Measurements from ENCODE around the gene CSTPP1.
"Not testable (repeated sequence)": the region's sequence is repeated elsewhere in the genome, so short reads cannot be mapped to it uniquely, and the experiment has no call there.

The CSTPP1 gene

DNA sequence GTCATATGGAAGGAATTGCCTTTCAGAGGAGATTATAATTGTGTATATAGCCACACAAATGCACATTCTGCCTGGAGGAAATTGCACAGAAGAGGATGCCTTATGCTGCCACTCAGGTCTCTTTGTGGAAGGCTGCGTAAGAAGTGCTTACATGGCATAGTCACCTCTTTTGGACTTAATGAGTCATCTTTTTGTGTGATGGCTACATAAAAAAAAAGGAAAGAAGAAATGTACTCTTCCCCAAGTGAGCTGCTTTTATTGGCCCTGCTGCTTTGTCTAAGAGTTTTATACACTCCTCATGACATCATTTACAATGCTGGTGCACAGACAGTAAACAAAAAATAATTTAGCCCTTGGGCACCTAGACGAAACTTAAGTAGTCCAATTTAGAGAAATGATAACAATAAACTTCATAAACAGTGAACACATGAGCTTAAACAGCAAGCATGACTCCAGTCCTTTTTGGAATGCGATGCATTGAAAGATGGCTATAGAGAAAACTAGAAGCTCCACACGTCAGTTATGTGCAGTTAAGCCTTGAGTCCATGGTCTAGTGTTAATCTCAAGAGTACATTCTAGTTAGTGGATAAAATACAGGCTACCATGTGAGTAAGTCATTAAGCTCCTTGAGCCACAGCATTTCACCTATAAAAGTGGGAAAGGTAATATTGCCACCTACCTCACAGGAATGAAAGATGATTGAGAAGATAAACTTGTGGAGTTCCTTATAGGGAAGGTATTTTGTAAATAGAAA, 12.0 kb downstream of the CSTPP1 start:
- in situ Hi-C loops (cut with HindIII; ENCODE audit: low pct_unique_long_range_greater_than_20kb, low sequenced_read_pairs): no loop called here
- no peak for TF ChIP-seq JUND (IDR thresholded peaks at IDR 0.05; ENCODE audit: low read depth)
- no peak for DNase-seq (ENCODE audit: low read depth in 1 of 2, low spot score in 1 of 2)

DNA sequence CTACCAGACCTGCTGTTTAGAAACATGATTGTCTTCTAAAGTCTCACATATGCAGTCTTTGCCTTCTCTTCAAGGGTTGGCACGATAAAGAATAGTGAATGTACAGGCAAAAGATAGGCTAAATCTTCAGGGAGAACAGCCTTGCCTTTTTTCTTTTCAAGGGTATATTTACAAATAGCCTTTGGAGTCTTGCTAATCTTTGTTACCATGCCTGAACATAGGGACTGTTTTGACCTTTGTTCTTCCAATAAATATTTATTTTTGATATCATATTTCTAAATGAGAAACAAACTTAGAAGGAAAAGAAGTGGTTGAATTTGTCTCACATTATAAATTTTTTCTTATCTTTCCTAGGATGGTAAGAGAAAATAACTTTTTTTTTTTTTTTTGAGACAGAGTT, 12.7 kb downstream of the CSTPP1 start:
- TF ChIP-seq JUND (IDR thresholded peaks at IDR 0.05; ENCODE audit: low read depth): no peak
- in situ Hi-C loops (cut with HindIII; ENCODE audit: low pct_unique_long_range_greater_than_20kb, low sequenced_read_pairs): no loop called here
- DNase-seq (ENCODE audit: low read depth in 1 of 2, low spot score in 1 of 2): no peak

DNA sequence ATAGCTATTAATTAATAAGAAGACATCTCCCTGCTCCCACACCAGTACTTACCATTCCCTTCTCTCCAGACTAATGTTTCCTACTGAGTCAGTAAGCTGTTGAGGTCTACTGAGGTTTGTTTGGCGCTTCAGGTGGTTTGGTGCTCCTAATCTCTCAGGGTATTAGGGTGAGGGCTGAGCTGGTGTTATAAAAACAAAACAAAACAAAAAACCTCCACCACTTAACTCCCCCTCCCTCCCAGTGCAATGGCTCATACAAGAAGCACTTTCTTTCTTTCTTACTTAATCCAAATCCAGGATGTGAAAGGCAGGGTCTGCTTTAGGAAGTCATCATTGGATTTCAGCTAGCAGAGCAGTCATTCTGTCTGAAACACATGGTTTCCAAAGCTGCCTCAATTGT, 15.3 kb downstream of the CSTPP1 start:
- TF ChIP-seq JUND (IDR thresholded peaks at IDR 0.05; ENCODE audit: low read depth): no peak
- in situ Hi-C loops (cut with HindIII; ENCODE audit: low pct_unique_long_range_greater_than_20kb, low sequenced_read_pairs): no loop called here
- no peak for DNase-seq (ENCODE audit: low read depth in 1 of 2, low spot score in 1 of 2)

DNA sequence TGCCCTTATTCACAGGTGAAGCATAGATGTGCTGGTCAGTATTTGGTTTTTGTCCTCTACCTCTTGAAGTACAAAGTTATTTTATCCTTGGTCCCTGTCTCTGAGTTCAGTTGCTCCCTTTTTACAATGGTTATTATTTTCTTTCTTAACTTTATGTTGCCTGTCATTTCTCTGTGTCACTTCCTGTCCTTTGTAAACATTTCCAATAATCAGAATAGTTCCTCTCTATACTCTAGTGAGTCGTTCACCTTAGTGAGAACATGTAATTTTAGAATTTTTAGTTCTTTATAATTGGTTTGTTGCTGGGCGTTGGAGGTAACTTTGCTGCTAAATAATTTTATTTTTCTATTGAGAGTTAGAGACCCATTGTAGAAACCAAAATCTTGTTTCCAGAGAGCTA, 16.0 kb downstream of the CSTPP1 start:
- DNase-seq (ENCODE audit: low read depth in 1 of 2, low spot score in 1 of 2): no peak
- TF ChIP-seq JUND (IDR thresholded peaks at IDR 0.05; ENCODE audit: low read depth): no peak
- in situ Hi-C loops (cut with HindIII; ENCODE audit: low pct_unique_long_range_greater_than_20kb, low sequenced_read_pairs): no loop called here

DNA sequence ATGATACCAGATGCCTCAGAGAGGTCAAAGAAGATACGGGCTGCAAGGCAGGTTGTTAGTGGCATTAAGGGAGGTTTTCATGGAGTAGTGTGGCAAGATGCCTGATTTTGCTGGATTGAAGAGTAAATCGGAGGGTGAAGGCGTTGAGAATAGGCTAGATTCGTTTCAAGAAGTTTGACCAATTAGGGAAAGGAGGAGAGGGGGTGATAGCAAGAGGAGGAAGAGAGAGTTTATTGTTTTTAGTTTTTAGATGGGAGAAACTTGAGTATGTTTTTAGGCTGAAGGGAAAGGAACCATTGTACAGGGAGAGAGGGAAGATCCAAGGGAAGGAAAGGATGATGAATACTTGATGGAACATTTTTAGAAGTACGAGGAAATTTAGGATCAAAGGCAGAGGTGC, 16.5 kb downstream of the CSTPP1 start:
- TF ChIP-seq JUND (IDR thresholded peaks at IDR 0.05; ENCODE audit: low read depth): no peak
- in situ Hi-C loops (cut with HindIII; ENCODE audit: low pct_unique_long_range_greater_than_20kb, low sequenced_read_pairs): no loop called here
- DNase-seq (ENCODE audit: low read depth in 1 of 2, low spot score in 1 of 2): no peak

DNA sequence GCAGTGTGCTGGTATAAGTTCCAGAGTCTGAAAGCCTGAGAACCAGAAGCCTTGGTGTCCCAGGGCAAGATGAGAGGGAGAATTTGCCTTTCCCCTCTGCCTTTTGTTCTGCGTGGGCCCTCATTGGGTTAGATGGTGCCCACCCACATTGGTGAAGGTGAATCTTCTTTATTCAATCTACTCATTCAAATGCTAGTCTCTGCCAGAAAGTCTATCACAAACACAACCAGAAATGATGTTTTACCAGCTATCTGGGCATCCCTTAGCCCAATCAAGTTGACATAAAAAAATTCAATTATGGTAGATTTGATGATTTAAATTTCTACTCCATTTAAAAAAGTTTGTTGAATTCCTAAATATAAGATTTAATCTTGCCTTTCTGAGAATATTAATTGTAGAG, 22.2 kb downstream of the CSTPP1 start:
- no peak for DNase-seq (ENCODE audit: low read depth in 1 of 2, low spot score in 1 of 2)
- no peak for TF ChIP-seq JUND (IDR thresholded peaks at IDR 0.05; ENCODE audit: low read depth)
- in situ Hi-C loops (cut with HindIII; ENCODE audit: low pct_unique_long_range_greater_than_20kb, low sequenced_read_pairs): no loop called here

DNA sequence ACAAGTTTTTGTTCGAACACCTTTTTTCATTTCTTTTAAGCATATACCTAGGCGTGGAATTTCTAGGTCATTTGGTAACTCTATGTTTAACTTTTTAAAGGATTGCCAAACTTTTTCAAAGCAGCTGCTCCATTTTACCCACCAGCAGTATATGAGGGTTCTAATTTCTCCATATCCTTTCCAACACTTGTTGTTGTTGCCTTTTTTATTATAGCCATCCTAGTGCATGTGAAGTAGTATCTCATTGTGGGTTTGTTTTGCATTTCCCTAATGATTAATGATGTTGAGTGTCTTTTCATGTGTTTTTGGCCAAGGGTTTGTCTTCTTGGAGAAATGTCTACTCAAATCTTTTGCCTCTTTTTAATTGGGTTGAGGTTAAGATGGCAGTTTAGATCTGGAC, 24.5 kb downstream of the CSTPP1 start:
- no peak for DNase-seq (ENCODE audit: low read depth in 1 of 2, low spot score in 1 of 2)
- TF ChIP-seq JUND (IDR thresholded peaks at IDR 0.05; ENCODE audit: low read depth): no peak
- in situ Hi-C loops (cut with HindIII; ENCODE audit: low pct_unique_long_range_greater_than_20kb, low sequenced_read_pairs): no loop called here

DNA sequence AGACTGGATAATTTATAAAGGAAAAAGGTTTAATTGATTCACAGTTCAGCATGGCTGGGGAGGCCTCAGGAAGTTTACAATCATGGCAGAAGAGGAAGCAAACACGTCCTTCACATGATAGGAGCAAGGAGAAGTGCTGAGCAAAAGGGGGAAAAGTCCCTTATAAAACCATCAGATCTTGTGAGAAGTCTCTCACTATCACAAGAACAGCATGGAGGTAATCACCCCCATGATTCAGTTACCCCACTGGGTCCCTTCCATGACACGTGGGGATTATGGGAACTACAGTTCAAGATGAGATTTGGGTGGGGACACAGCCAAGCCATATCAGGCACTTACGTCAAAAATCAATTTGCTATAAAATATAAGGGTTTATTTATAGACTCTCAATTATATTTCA, 25.3 kb downstream of the CSTPP1 start:
- in situ Hi-C loops (cut with HindIII; ENCODE audit: low pct_unique_long_range_greater_than_20kb, low sequenced_read_pairs); DNase-seq (ENCODE audit: low read depth in 1 of 2, low spot score in 1 of 2): not testable (repeated sequence)

DNA sequence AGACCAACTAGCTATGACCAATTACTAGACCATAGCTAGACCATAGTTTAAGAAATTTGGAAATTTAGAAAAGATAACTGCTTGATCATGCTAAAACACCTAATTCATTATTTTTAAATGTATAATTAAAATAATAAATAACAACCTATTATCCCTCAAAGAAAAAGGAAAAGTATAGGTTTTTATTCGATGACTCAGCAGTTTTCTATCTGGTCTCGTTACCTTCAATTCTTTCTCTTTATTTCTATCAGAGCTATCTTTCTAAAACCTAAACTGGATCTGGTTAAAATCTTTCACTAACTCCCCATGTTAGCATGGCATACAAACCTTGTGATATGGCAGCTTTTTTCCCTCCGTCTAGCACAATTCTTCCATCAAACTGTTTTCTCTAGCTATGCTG, 27.3 kb downstream of the CSTPP1 start:
- in situ Hi-C loops (cut with HindIII; ENCODE audit: low pct_unique_long_range_greater_than_20kb, low sequenced_read_pairs): no loop called here
- DNase-seq (ENCODE audit: low read depth in 1 of 2, low spot score in 1 of 2): no peak
- no peak for TF ChIP-seq JUND (IDR thresholded peaks at IDR 0.05; ENCODE audit: low read depth)

DNA sequence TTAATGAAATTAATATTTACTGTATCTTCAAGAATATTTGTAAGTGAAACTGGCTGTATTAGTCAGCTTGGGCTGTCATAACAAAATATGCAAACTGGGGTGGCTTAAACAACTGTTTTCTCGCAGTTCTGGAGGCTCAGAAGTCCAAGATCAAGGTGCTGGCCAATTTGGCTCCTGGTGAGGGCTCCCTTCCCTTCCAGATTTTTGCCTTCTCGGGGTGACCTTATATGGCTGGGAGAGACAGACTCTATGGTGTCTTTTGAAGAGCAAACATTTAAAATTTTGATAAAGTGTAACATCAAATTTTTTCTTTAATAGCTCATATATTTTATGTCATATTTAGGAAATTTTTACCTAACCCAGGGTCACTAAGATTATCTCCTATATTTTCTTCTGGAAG, 30.2 kb downstream of the CSTPP1 start:
- no peak for DNase-seq (ENCODE audit: low read depth in 1 of 2, low spot score in 1 of 2)
- in situ Hi-C loops (cut with HindIII; ENCODE audit: low pct_unique_long_range_greater_than_20kb, low sequenced_read_pairs): no loop called here
- TF ChIP-seq JUND (IDR thresholded peaks at IDR 0.05; ENCODE audit: low read depth): no peak

DNA sequence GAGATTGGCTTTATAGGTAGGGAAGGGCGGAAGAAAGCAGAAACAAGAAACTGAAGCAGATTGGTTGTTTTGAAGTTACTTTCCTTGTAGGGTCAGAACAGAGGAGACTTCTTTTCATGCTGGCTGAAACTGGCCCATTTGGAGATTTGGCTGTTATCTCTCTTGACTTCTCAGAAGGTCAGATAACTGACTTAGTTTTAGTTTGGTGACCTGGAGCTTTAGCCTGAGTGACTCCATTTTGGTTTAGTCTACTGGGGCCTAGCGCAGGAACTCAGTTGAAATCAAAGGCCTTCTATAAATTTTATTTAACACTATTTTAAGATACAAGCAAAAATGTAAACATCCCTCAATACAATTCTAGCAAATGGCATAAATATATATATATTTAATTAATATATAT, 31.4 kb downstream of the CSTPP1 start:
- no peak for DNase-seq (ENCODE audit: low read depth in 1 of 2, low spot score in 1 of 2)
- no peak for TF ChIP-seq JUND (IDR thresholded peaks at IDR 0.05; ENCODE audit: low read depth)
- in situ Hi-C loops (cut with HindIII; ENCODE audit: low pct_unique_long_range_greater_than_20kb, low sequenced_read_pairs): no loop called here

DNA sequence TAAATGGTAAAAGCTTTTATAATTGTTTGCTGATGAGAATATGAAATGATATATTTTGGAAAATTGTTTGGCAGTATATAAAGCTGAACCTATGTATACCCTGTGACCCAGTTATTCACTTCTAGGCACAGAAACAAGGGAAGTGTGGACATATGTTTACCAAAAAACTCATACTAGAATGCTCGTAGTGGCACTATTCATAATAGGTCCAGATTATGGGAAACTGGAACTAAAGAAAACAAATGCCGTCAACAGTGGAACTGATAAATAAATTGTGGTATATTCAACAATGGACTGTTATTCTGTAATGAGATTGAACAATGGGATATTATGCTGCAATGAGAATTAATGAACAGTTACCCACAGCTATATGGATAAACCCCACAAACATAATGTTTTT, 32.8 kb downstream of the CSTPP1 start:
- DNase-seq (ENCODE audit: low read depth in 1 of 2, low spot score in 1 of 2): no peak
- in situ Hi-C loops (cut with HindIII; ENCODE audit: low pct_unique_long_range_greater_than_20kb, low sequenced_read_pairs): no loop called here
- no peak for TF ChIP-seq JUND (IDR thresholded peaks at IDR 0.05; ENCODE audit: low read depth)

DNA sequence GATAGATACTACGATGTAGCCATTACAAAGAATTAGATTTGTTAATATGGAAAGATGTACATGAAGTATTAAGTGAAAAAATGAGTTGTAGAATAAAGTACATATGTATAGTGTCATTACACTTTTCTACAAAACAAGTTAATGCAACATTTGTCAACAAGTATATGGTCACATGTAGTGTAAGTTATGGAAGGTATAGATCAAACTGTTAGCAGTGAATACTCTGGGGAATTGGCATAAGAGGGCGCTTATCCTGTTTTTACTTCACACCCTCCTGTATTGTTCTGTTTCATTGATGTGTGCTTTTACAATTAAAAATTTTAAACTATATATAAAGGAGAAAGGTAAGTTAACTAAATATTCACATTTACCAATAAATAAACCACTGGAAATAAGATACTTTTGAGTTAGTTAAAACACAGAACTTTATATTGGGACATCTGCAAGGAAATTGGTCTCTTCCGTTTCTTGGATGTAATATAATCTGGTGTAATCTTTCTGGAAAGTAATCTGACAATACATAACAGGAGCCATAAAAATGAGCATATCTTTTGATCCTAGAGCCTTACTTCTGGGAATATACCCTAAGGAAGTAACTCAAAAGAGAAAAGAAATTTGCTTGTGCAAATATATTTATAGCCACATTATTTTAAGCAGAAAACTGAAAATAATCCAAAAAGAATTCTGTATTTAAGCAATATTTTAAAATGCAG, 34.5 kb downstream of the CSTPP1 start:
- in situ Hi-C loops (cut with HindIII; ENCODE audit: low pct_unique_long_range_greater_than_20kb, low sequenced_read_pairs): no loop called here
- TF ChIP-seq JUND (IDR thresholded peaks at IDR 0.05; ENCODE audit: low read depth): no peak
- DNase-seq (ENCODE audit: low read depth in 1 of 2, low spot score in 1 of 2): no peak

DNA sequence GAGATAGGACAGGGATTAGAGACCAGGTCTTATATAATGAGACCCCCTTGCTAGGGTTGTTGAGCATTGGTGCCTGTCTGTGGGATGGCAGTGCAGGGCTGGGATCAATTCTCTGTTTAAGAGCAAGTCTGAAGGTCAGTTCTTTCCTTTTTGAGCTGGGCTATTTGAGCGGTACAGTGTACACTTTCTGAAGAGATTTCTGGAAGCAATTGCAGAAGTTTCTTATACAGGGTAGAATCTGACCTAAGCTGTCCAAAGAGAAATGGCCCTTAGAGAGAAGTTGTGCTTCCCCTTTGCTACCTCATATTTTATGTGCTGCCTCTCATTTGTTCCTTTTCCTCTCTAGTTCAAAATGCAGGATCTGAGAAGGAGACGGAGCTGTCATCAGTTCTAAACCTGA, 35.8 kb downstream of the CSTPP1 start:
- in situ Hi-C loops (cut with HindIII; ENCODE audit: low pct_unique_long_range_greater_than_20kb, low sequenced_read_pairs): no loop called here
- DNase-seq (ENCODE audit: low read depth in 1 of 2, low spot score in 1 of 2): no peak
- TF ChIP-seq JUND (IDR thresholded peaks at IDR 0.05; ENCODE audit: low read depth): no peak

All from T47D (cell line).